ENCODE results near the gene RNU6-1. TPM values are rescaled to one million over a fixed set of nuclear protein-coding genes. Genes with fewer than 3 reads are reported as not detected.

The RNU6-1 gene
- total RNA-seq, 1 experiment from 2014 or later, result not detected

GRCh38 chr15:67880651-67881182, 40.9 kb upstream of the RNU6-1 start:
- H2AFZ ChIP-seq (ENCODE audit: low read depth, low read length, poor library complexity, severe bottlenecking), result no peak overlapping the region
- ChIA-PET RAD21 (ENCODE audit: low non-redundant PET in 1 of 2, low total read pairs in 2 of 2, uncharacterized antibody in 2 of 2, unreplicated experiment in 2 of 2) (no interaction called here), CTCF (no interaction called here), POLR2A (no interaction called here)
- no peak overlapping the region for H3K4me2 ChIP-seq (ENCODE audit: low read length)
- no peak overlapping the region for H3K4me3 ChIP-seq (replicated peaks in 1 of 2; ENCODE audit: low read depth in 1 of 2, low read length in 2 of 2)
- H3K36me3 ChIP-seq (ENCODE audit: control insufficient read depth in 1 of 2, insufficient read depth in 2 of 2, low read length in 2 of 2), result no peaks in the 10 kb centered on the region
- no peak for TF ChIP-seq ZBTB33 (IDR thresholded peaks at IDR 0.05; ENCODE audit: extremely low read depth, insufficient replicate concordance, low read length)
- no peak for TF ChIP-seq JUND (IDR thresholded peaks at IDR 0.05)
- TF ChIP-seq POLR2A (IDR thresholded peaks at IDR 0.05; ENCODE audit: borderline replicate concordance, extremely low read depth, insufficient read depth, insufficient read length), result no peak
- no peak for TF ChIP-seq POLR2AphosphoS5 (IDR thresholded peaks at IDR 0.05; ENCODE audit: low read depth, low read length)
- TF ChIP-seq CBX3 (IDR thresholded peaks at IDR 0.05; ENCODE audit: low read depth), result no peak
- TF ChIP-seq MAX (IDR thresholded peaks at IDR 0.05), result no peak
- no peaks in the 10 kb centered on the region for H3K79me2 ChIP-seq (ENCODE audit: insufficient read depth, low read length)
- intact Hi-C loops (cut with micrococcal nuclease), result no loop called here
- no peak overlapping the region for H3K9ac ChIP-seq (ENCODE audit: low read length)
- no peak for ATAC-seq
- H3K27me3 ChIP-seq (ENCODE audit: insufficient read depth, low read length), result no peaks in the 10 kb centered on the region
- H4K20me1 ChIP-seq (ENCODE audit: insufficient read depth), result no peaks in the 10 kb centered on the region
- peaks cover 14 to 17% of the 10 kb centered on the region in 2 experiments for H3K4me1 ChIP-seq (ENCODE audit: control insufficient read depth in 1 of 2, insufficient read depth in 2 of 2, low read length in 2 of 2)
- no peak overlapping the region for H3K27ac ChIP-seq (ENCODE audit: low read depth, low read length)
- BruUV-seq (replicated peaks), result no TSS peak
- no peaks in the 10 kb centered on the region for H3K9me3 ChIP-seq (ENCODE audit: control insufficient read depth in 1 of 2, insufficient read depth in 1 of 2, low read depth in 1 of 2, low read length in 2 of 2)
- DNase-seq (ENCODE audit: low read depth, low spot score), result no peak
- H3K9me2 ChIP-seq (ENCODE audit: insufficient read depth), result no peaks in the 10 kb centered on the region

GRCh38 chr15:67879440-67880129, 39.7 kb upstream of the RNU6-1 start:
- no peaks in the 10 kb centered on the region for H3K27me3 ChIP-seq (ENCODE audit: insufficient read depth, low read length)
- ATAC-seq (no peak), DNase-seq (ENCODE audit: low read depth, low spot score) (no peak)
- H3K36me3 ChIP-seq (ENCODE audit: control insufficient read depth in 1 of 2, insufficient read depth in 2 of 2, low read length in 2 of 2), result no peaks in the 10 kb centered on the region
- ChIA-PET POLR2A (no interaction called here), RAD21 (ENCODE audit: low non-redundant PET in 1 of 2, low total read pairs in 2 of 2, uncharacterized antibody in 2 of 2, unreplicated experiment in 2 of 2) (no interaction called here), CTCF (no interaction called here)
- H3K4me3 ChIP-seq (replicated peaks in 1 of 2; ENCODE audit: low read depth in 1 of 2, low read length in 2 of 2), result no peak overlapping the region
- intact Hi-C loops (cut with micrococcal nuclease), result no loop called here
- no peaks in the 10 kb centered on the region for H3K9me3 ChIP-seq (ENCODE audit: control insufficient read depth in 1 of 2, insufficient read depth in 1 of 2, low read depth in 1 of 2, low read length in 2 of 2)
- no peaks in the 10 kb centered on the region for H4K20me1 ChIP-seq (ENCODE audit: insufficient read depth)
- TF ChIP-seq ZBTB33 (IDR thresholded peaks at IDR 0.05; ENCODE audit: extremely low read depth, insufficient replicate concordance, low read length) (no peak), CEBPB (IDR thresholded peaks at IDR 0.05; ENCODE audit: low read depth) (no peak)
- H3K9me2 ChIP-seq (ENCODE audit: insufficient read depth), result no peaks in the 10 kb centered on the region
- H3K9ac ChIP-seq (ENCODE audit: low read length), result no peak overlapping the region
- peaks cover 6% of the 10 kb centered on the region in 2 experiments for H3K4me1 ChIP-seq (ENCODE audit: control insufficient read depth in 1 of 2, insufficient read depth in 2 of 2, low read length in 2 of 2)
- H2AFZ ChIP-seq (ENCODE audit: low read depth, low read length, poor library complexity, severe bottlenecking), result no peak overlapping the region
- no peaks in the 10 kb centered on the region for H3K79me2 ChIP-seq (ENCODE audit: insufficient read depth, low read length)
- no peak overlapping the region for H3K4me2 ChIP-seq (ENCODE audit: low read length)
- no peak overlapping the region for H3K27ac ChIP-seq (ENCODE audit: low read depth, low read length)
- no TSS peak for BruUV-seq (replicated peaks)

Data from HCT116 (cell line).